AG04449 (cell line): ENCODE data around the gene PRCD.
"Not testable (repeated sequence)": the region's sequence is repeated elsewhere in the genome, so short reads cannot be mapped to it uniquely, and the experiment has no call there.

Experiments
- CTCF ChIA-PET: fragments of 350-600 bp; formaldehyde crosslinking; extraction: SDS; loops from one replicate; lab custom pipeline; 2021; ENCODE audit warnings: antibody characterized with exemption; lab: Yijun Ruan, JAX
- POLR2A ChIA-PET: fragments of 400-600, 350-600 bp; formaldehyde crosslinking; extraction: SDS; loops from one replicate; lab custom pipeline; 2020; ENCODE audit warnings: antibody characterized with exemption, inconsistent platforms; lab: Yijun Ruan, JAX
- DNase-seq: peaks from one replicate; pipeline ENCODE4 v3.0.0-alpha.2; 2010; ENCODE audit warnings: low read depth, low spot score
- H3K4me3 ChIP-seq: 2 replicates; pipeline ENCODE4 v1.5.1; 2011; ENCODE audit warnings: low read depth, mild to moderate bottlenecking, control low read depth, low read length
- CTCF ChIP-seq: IDR thresholded peaks from one replicate; pipeline ENCODE4 v1.5.1; 2011; ENCODE audit warnings: mild to moderate bottlenecking, moderate library complexity, low read length, control low read depth, inconsistent platforms; ENCODE audit not compliant: insufficient read depth; ENCODE audit errors: missing control alignments

The PRCD gene

GRCh38 chr17:76557368-76558197 is 17.7 kb downstream of the PRCD start:
- H3K4me3 ChIP-seq = peak overlapping the region; percentile 96
- ChIA-PET CTCF (interaction anchor here (0.5 to 7.9 kb wide), 37 partner anchors 9 to 511 kb away, joined by 3 to 123 read pairs (median 5); partner anchors contain the start of genes AANAT, JMJD6, METTL23 and PRCD), POLR2A (interaction anchor here (0.6 to 2.5 kb wide), 9 partner anchors 9 to 497 kb away, joined by 3 to 9 read pairs (median 5); partner anchors contain the start of gene PRCD)
- peak; percentile 77 for DNase-seq
- TF ChIP-seq CTCF = peak; percentile 86

GRCh38 chr17:76558198-76559095 is 18.6 kb downstream of the PRCD start:
- POLR2A ChIA-PET = interaction anchor here (1.2 to 2.5 kb wide), 5 partner anchors 12 to 153 kb away, joined by 5 to 9 read pairs (median 5); no protein-coding TSS in a partner anchor
- peak; percentile 52 for TF ChIP-seq CTCF
- peak overlapping the region; percentile 96 for H3K4me3 ChIP-seq
- DNase-seq = no peak
- CTCF ChIA-PET = interaction anchor here (0.5 to 7.9 kb wide), 26 partner anchors 9 to 510 kb away, joined by 3 to 123 read pairs (median 5); partner anchors contain the start of genes JMJD6, METTL23 and PRCD

- H3K4me3 ChIP-seq = peak overlapping the region; percentile 96
- DNase-seq = not testable (repeated sequence)
- POLR2A ChIA-PET = interaction anchor here (2.5 kb wide), 1 partner anchor 65 kb away, joined by 9 read pairs; no protein-coding TSS in a partner anchor
- CTCF ChIA-PET = interaction anchor here (2.0 to 7.9 kb wide), 4 partner anchors 37 to 150 kb away, joined by 4 to 123 read pairs (median 20); no protein-coding TSS in a partner anchor
These were observed 19.6 kb downstream of the PRCD start for GRCh38 chr17:76559460-76559859.

GRCh38 chr17:76560036-76560876 is 20.4 kb downstream of the PRCD start:
- DNase-seq = no peak
- H3K4me3 ChIP-seq = peak overlapping the region; percentile 18; the same call in 1 of the 2 replicates
- POLR2A ChIA-PET = no interaction called here
- no peak for TF ChIP-seq CTCF
- CTCF ChIA-PET = interaction anchor here (0.9 to 7.9 kb wide), 6 partner anchors 13 to 142 kb away, joined by 3 to 123 read pairs (median 4); no protein-coding TSS in a partner anchor

- DNase-seq = no peak
- POLR2A ChIA-PET = no interaction called here
- H3K4me3 ChIP-seq = no peak overlapping the region
- no peak for TF ChIP-seq CTCF
- CTCF ChIA-PET = interaction anchor here (0.9 to 7.9 kb wide), 5 partner anchors 14 to 62 kb away, joined by 3 to 123 read pairs (median 5); no protein-coding TSS in a partner anchor
These were observed 21.0 kb downstream of the PRCD start for GRCh38 chr17:76560877-76561221.
